ENCODE results near the gene HSPB1.

GRCh38 chr7:76283254-76284159 lies 19.0 kb upstream of the HSPB1 start:
- TF ChIP-seq CTCF (IDR thresholded peaks at IDR 0.05): no peak
- TF ChIP-seq POLR2A (IDR thresholded peaks at IDR 0.05): no peak
